Spleen (tissue), 11 donors: ENCODE measurements around the gene SCARB1. TPM values are rescaled to one million over a fixed set of nuclear protein-coding genes. Genes with fewer than 3 reads are reported as not detected.

Experiments used
- DNase-seq: peaks from one replicate; pipeline ENCODE4 v3.0.0-alpha.2; 2020
- H3K27ac ChIP-seq, 8 donors: fragments of 200-600 bp; sonication (generic) in 7 of 8; 1 replicate in 4 of 8; 2 replicates in 4 of 8; pipeline versions ENCODE4 v1.5.0 to v1.8.0; 2016 to 2021; ENCODE audit warnings: inconsistent platforms in 4 of 8, mild to moderate bottlenecking in 4 of 8, moderate library complexity in 1 of 8
- H3K27me3 ChIP-seq, 7 donors: fragments of 200-600 bp; sonication (generic) in 6 of 7; replicated peaks in 1 of 7; 1 replicate in 4 of 7; 2 replicates in 3 of 7; pipeline versions ENCODE4 v1.5.0 to v1.8.0; 2016 to 2021; ENCODE audit warnings: inconsistent platforms in 3 of 7, mild to moderate bottlenecking in 1 of 7
- H3K36me3 ChIP-seq, 6 donors: fragments of 200-600 bp; sonication (generic) in 5 of 6; 1 replicate in 4 of 6; 2 replicates in 2 of 6; pipeline versions ENCODE4 v1.5.0 to v1.8.0; 2016 to 2021; ENCODE audit warnings: inconsistent platforms in 2 of 6
- H3K4me1 ChIP-seq, 6 donors: fragments of 200-600 bp; sonication (generic) in 5 of 6; 1 replicate in 3 of 6; 2 replicates in 3 of 6; pipeline versions ENCODE4 v1.5.0 to v1.8.0; 2016 to 2021; ENCODE audit warnings: inconsistent platforms in 3 of 6
- H3K4me3 ChIP-seq, 8 donors: fragments of 200-600 bp; sonication (generic) in 7 of 8; 1 replicate in 4 of 8; 2 replicates in 4 of 8; pipeline versions ENCODE4 v1.5.0 to v1.8.0; 2016 to 2021; ENCODE audit warnings: inconsistent platforms in 4 of 8, mild to moderate bottlenecking in 4 of 8, moderate library complexity in 2 of 8
- H3K9me3 ChIP-seq, 8 donors: fragments of 200-600 bp; sonication (generic) in 7 of 8; 1 replicate in 4 of 8; 2 replicates in 4 of 8; pipeline versions ENCODE4 v1.5.0 to v1.8.0; 2016 to 2021; ENCODE audit warnings: inconsistent platforms in 4 of 8
- CTCF ChIP-seq, 11 experiments: fragments of 200-600 bp in 7 of 11; fragments of 450-650 bp in 4 of 11; sonication (generic) in 4 of 11; IDR thresholded peaks in 8 of 11; conservative IDR thresholded peaks in 3 of 11; 1 replicate in 7 of 11; 2 replicates in 4 of 11; pipeline versions ENCODE4 v1.4.0 to v1.8.0; 2016 to 2021; ENCODE audit warnings: antibody characterized with exemption in 11 of 11, inconsistent platforms in 4 of 11, mild to moderate bottlenecking in 1 of 11
- POLR2A ChIP-seq, 3 donors: fragments of 450-650 bp; IDR thresholded peaks; one replicate each; pipeline ENCODE4 v1.5.1; 2017; ENCODE audit warnings: antibody characterized with exemption in 3 of 3, mild to moderate bottlenecking in 1 of 3
- POLR2AphosphoS5 ChIP-seq, 3 donors: sonication (generic); formaldehyde crosslinking; IDR thresholded peaks; one replicate each; pipeline ENCODE4 v1.5.1; 2017; ENCODE audit warnings: antibody characterized with exemption in 3 of 3
- WGBS, 5 donors: extraction: QIAGEN DNeasy Blood & Tissue Kit in 3 of 5; methylation state at CpG; one replicate each; pipeline versions ENCODE4 v1.1.5 to v1.1.7; 2013 to 2018; 5-methylcytosine and 5-hydroxymethylcytosine counted together
- intact Hi-C: fragments of 100-400 bp; cut with DNase I; formaldehyde crosslinking; loops from one replicate; pipeline ENCODE4 v1.15.0; 2023; ENCODE audit warnings: low total_unique reads
- polyA plus RNA-seq, 3 donors: library from polyadenylated mRNA; stranded (reverse); fragments of 200-250 nt; gene quantifications; one replicate each; pipeline ENCODE4 v1.2.1, GENCODE V29; 2013
- total RNA-seq, 7 donors: library from RNA; depleted of rRNA in 3 of 7; stranded (reverse); fragments of >200 nt in 3 of 7; fragmentation: NEBNext Ultra II Directional in 4 of 7; extraction: Animal tissue kit (Norgen Biotek cat#: 25700) in 4 of 7; gene quantifications; one replicate each; pipeline versions ENCODE4 v1.1.0 to v1.2.1, GENCODE V29; 2016 to 2021
- donor health status: healthy with polysubstance abuse.
- donor health status: DM: no; HTN: no; CAD: no; lungs with moderate emphysema.
- donor health status: DM: no; HTN: no; CAD: no.
- donor health status: Bipolar disorder and iron deficiency.
- donor health status: healthy.
- donor health status: DM: no; HTN: no; CAD: no.
- donor health status: DM: yes; HTN: yes; CAD: no.

The SCARB1 gene
- total and polyA plus RNA-seq, 10 donors = 11.9 to 59.3 (median 24.3) TPM

GRCh38 chr12:124754949-124755800, 108.5 kb downstream of the SCARB1 start:
- H3K4me1 ChIP-seq = peaks cover 15 to 87% (median 39%) of the 10 kb centered on the region in 6 donors
- peak; percentile 84 for DNase-seq
- peak overlapping the region; percentile 55 to 84 (median 75) for H3K27ac ChIP-seq
- H3K36me3 ChIP-seq = no peaks in the 10 kb centered on the region
- intact Hi-C loops = no loop called here
- H3K27me3 ChIP-seq = peaks cover 0 to 10% (median 0%) of the 10 kb centered on the region in 7 donors
- 15 to 30% (median 16%) methylated on average over 18 to 20 of the region's 20 CpGs for WGBS, 5 donors
- no peak for TF ChIP-seq CTCF (IDR thresholded peaks at IDR 0.05 in 8 of 11, conservative IDR thresholded peaks at IDR 0.05 in 3 of 11)
- peak; percentile 81 to 82 (median 82) for TF ChIP-seq POLR2AphosphoS5 (IDR thresholded peaks at IDR 0.05)
- peaks cover 0 to 11% (median 0%) of the 10 kb centered on the region in 8 donors for H3K9me3 ChIP-seq
- H3K4me3 ChIP-seq = peak overlapping the region in 1 of 8 donors; percentile 9

GRCh38 chr12:124754491-124754890, 109.2 kb downstream of the SCARB1 start:
- 81 to 88% (median 87%) methylated on average over 7 of the region's 7 CpGs for WGBS, 5 donors
- no peak for DNase-seq
- Histone ChIP-seq H3K27ac (peak overlapping the region; percentile 55 to 84 (median 75)), H3K9me3 (peaks cover 0 to 11% (median 0%) of the 10 kb centered on the region in 8 donors), H3K4me1 (peaks cover 15 to 83% (median 37%) of the 10 kb centered on the region in 6 donors), H3K27me3 (peaks cover 0 to 10% (median 0%) of the 10 kb centered on the region in 7 donors), H3K36me3 (no peaks in the 10 kb centered on the region), H3K4me3 (no peak overlapping the region)
- TF ChIP-seq CTCF (IDR thresholded peaks at IDR 0.05 in 8 of 11, conservative IDR thresholded peaks at IDR 0.05 in 3 of 11) (no peak), POLR2AphosphoS5 (IDR thresholded peaks at IDR 0.05) (no peak), POLR2A (IDR thresholded peaks at IDR 0.05) (no peak)
- intact Hi-C loops = no loop called here

GRCh38 chr12:124753993-124754392, 109.7 kb downstream of the SCARB1 start:
- H3K27me3 ChIP-seq = peaks cover 0 to 10% (median 0%) of the 10 kb centered on the region in 7 donors
- TF ChIP-seq POLR2AphosphoS5 (IDR thresholded peaks at IDR 0.05) (no peak), POLR2A (IDR thresholded peaks at IDR 0.05) (no peak), CTCF (IDR thresholded peaks at IDR 0.05 in 8 of 11, conservative IDR thresholded peaks at IDR 0.05 in 3 of 11) (no peak)
- intact Hi-C loops = no loop called here
- peaks cover 14 to 78% (median 33%) of the 10 kb centered on the region in 6 donors for H3K4me1 ChIP-seq
- no peak for DNase-seq
- whole genome bisulfite sequencing, 5 donors = 89 to 96% (median 94%) methylated on average over 4 of the region's 4 CpGs
- no peaks in the 10 kb centered on the region for H3K36me3 ChIP-seq
- peaks cover 0 to 11% (median 0%) of the 10 kb centered on the region in 8 donors for H3K9me3 ChIP-seq
- H3K27ac ChIP-seq = peak overlapping the region in 4 of 8 donors; percentile 79 to 84 (median 82)
- no peak overlapping the region for H3K4me3 ChIP-seq

- Histone ChIP-seq H3K4me3 (no peak overlapping the region), H3K4me1 (peaks cover 14 to 70% (median 29%) of the 10 kb centered on the region in 6 donors), H3K27me3 (peaks cover 0 to 6% (median 0%) of the 10 kb centered on the region in 7 donors), H3K36me3 (no peaks in the 10 kb centered on the region), H3K27ac (peak overlapping the region in 1 of 8 donors; percentile 84), H3K9me3 (peaks cover 0 to 11% (median 0%) of the 10 kb centered on the region in 8 donors)
- intact Hi-C loops = no loop called here
- 84 to 94% (median 89%) methylated on average over 11 of the region's 11 CpGs for WGBS, 5 donors
- DNase-seq = no peak
- no peak for TF ChIP-seq POLR2A (IDR thresholded peaks at IDR 0.05)
- TF ChIP-seq POLR2AphosphoS5 (IDR thresholded peaks at IDR 0.05) = no peak
- TF ChIP-seq CTCF (IDR thresholded peaks at IDR 0.05 in 8 of 11, conservative IDR thresholded peaks at IDR 0.05 in 3 of 11) = no peak
These were observed 110.5 kb downstream of the SCARB1 start for GRCh38 chr12:124753228-124753591.
